ENCODE measurements around the gene PIWIL1. TPM values are rescaled to one million over a fixed set of nuclear protein-coding genes. Genes with fewer than 3 reads are reported as not detected.

The PIWIL1 gene
- total RNA-seq, 1 donor, result not detected

DNA sequence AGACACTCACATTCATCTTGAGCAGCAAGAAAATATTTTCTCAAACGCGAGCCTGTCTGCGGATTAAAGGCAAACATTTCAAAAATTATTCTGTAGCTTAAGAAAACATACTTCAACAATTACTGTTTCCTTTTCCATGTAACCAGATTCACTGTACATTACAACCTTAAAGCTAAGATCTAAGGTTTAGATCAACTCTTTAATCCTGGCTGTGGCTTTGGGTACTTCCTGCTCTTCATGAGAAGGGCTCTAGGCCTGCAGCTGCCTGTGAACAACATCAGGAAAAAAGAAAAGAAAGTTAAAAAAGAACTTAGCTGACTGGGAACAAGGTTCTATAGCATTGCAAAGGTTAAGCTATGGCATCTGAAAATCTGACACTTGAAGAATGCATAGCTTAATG is 21.4 kb upstream of the PIWIL1 start:
- Histone ChIP-seq H3K36me3 (ENCODE audit: insufficient read depth, low read length) (no peaks in the 10 kb centered on the region), H3K27ac (ENCODE audit: low read depth, low read length) (no peak overlapping the region), H3K4me2 (ENCODE audit: insufficient read depth, low read length) (no peak overlapping the region), H3K79me2 (ENCODE audit: insufficient read depth, low read length) (no peaks in the 10 kb centered on the region), H3K4me3 (ENCODE audit: insufficient read depth, low read length) (no peak overlapping the region), H3K4me1 (ENCODE audit: insufficient read depth, low read length) (no peaks in the 10 kb centered on the region), H3K9me3 (ENCODE audit: low read depth, low read length) (no peaks in the 10 kb centered on the region), H4K20me1 (ENCODE audit: insufficient read depth, low read length) (no peaks in the 10 kb centered on the region), H2AFZ (ENCODE audit: low read length) (no peak overlapping the region), H3K27me3 (ENCODE audit: insufficient read depth, low read length) (no peaks in the 10 kb centered on the region)
- TF ChIP-seq, protein P1, sequence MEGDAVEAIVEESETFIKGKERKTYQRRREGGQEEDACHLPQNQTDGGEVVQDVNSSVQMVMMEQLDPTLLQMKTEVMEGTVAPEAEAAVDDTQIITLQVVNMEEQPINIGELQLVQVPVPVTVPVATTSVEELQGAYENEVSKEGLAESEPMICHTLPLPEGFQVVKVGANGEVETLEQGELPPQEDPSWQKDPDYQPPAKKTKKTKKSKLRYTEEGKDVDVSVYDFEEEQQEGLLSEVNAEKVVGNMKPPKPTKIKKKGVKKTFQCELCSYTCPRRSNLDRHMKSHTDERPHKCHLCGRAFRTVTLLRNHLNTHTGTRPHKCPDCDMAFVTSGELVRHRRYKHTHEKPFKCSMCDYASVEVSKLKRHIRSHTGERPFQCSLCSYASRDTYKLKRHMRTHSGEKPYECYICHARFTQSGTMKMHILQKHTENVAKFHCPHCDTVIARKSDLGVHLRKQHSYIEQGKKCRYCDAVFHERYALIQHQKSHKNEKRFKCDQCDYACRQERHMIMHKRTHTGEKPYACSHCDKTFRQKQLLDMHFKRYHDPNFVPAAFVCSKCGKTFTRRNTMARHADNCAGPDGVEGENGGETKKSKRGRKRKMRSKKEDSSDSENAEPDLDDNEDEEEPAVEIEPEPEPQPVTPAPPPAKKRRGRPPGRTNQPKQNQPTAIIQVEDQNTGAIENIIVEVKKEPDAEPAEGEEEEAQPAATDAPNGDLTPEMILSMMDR (IDR thresholded peaks at IDR 0.05; ENCODE audit: extremely low read depth, low read depth, low read length), result no peak
- DNase-seq (ENCODE audit: insufficient read length, low spot score, missing footprints), result no peak

DNA sequence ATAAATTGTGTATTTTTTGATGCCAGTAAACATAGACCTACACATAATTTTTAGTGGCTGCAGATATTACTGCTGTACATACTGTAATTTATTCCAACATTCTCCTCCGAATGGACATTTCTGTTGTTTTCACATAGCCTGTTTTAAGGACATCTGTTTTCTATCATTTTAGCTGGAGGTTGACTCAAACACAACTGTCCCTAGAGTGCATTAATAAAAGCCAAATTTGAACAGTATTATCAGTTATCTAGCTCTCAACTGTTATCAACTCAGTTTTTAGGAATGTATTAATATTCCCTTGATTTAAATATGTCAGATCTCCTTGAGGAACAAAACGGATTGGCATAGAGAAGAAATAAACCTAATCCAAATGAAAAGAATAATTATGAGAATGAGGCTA is 17.2 kb upstream of the PIWIL1 start:
- TF ChIP-seq, protein P1 (IDR thresholded peaks at IDR 0.05; ENCODE audit: extremely low read depth, low read depth, low read length), result no peak
- H3K36me3 ChIP-seq (ENCODE audit: insufficient read depth, low read length), result no peaks in the 10 kb centered on the region
- H3K27ac ChIP-seq (ENCODE audit: low read depth, low read length), result no peak overlapping the region
- peaks cover 3% of the 10 kb centered on the region for H3K9me3 ChIP-seq (ENCODE audit: low read depth, low read length)
- H3K27me3 ChIP-seq (ENCODE audit: insufficient read depth, low read length), result no peaks in the 10 kb centered on the region
- no peak for DNase-seq (ENCODE audit: insufficient read length, low spot score, missing footprints)
- H3K4me3 ChIP-seq (ENCODE audit: insufficient read depth, low read length), result no peak overlapping the region
- no peaks in the 10 kb centered on the region for H4K20me1 ChIP-seq (ENCODE audit: insufficient read depth, low read length)
- no peak overlapping the region for H2AFZ ChIP-seq (ENCODE audit: low read length)
- H3K4me1 ChIP-seq (ENCODE audit: insufficient read depth, low read length), result no peaks in the 10 kb centered on the region
- no peaks in the 10 kb centered on the region for H3K79me2 ChIP-seq (ENCODE audit: insufficient read depth, low read length)
- H3K4me2 ChIP-seq (ENCODE audit: insufficient read depth, low read length), result no peak overlapping the region

DNA sequence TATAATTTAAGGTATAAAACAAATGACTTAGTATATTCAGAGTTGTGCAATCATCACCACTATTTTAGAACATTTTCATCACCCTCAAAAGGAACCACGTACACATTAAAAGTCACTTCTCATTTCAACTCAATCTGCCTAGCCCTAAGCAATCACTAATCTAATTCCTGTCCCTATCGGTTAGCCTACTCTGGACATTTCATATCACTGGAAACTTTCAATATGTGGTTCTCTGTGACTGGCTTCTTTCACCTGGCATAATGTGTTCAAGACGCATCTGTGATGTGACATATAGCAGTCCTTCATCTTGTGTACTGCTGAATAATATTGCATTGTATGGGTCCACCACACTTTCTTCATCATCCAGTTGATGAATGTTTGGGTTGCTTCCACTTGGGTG is 15.4 kb upstream of the PIWIL1 start:
- Histone ChIP-seq H3K4me3 (ENCODE audit: insufficient read depth, low read length) (no peak overlapping the region), H3K27ac (ENCODE audit: low read depth, low read length) (no peak overlapping the region), H3K27me3 (ENCODE audit: insufficient read depth, low read length) (no peaks in the 10 kb centered on the region), H2AFZ (ENCODE audit: low read length) (no peak overlapping the region), H4K20me1 (ENCODE audit: insufficient read depth, low read length) (no peaks in the 10 kb centered on the region), H3K79me2 (ENCODE audit: insufficient read depth, low read length) (no peaks in the 10 kb centered on the region), H3K4me1 (ENCODE audit: insufficient read depth, low read length) (no peaks in the 10 kb centered on the region), H3K4me2 (ENCODE audit: insufficient read depth, low read length) (no peak overlapping the region), H3K36me3 (ENCODE audit: insufficient read depth, low read length) (no peaks in the 10 kb centered on the region), H3K9me3 (ENCODE audit: low read depth, low read length) (peaks cover 3% of the 10 kb centered on the region)
- no peak for DNase-seq (ENCODE audit: insufficient read length, low spot score, missing footprints)
- TF ChIP-seq, protein P1 (IDR thresholded peaks at IDR 0.05; ENCODE audit: extremely low read depth, low read depth, low read length), result no peak

DNA sequence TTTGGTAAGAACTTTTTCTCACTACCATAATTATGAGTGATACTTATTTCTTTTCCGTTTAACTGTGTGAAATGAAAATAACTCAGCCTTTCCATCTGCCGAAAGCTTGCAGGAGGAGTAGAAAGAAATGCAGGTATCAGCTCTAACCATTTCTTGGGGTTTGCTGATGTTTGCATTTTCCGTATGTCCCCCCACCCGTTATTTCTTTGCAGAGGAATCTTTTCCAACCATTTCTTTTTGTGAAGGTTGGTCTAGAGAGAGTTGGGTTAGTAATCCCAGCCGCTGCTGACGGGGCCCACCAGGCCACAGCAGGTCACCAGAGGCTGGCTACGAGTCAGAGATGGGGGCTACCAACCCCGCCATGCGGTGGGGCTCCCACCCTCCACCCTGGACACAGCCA is 7.0 kb upstream of the PIWIL1 start:
- DNase-seq (ENCODE audit: insufficient read length, low spot score, missing footprints), result no peak
- Histone ChIP-seq H3K4me1 (ENCODE audit: insufficient read depth, low read length) (no peaks in the 10 kb centered on the region), H4K20me1 (ENCODE audit: insufficient read depth, low read length) (no peaks in the 10 kb centered on the region), H3K36me3 (ENCODE audit: insufficient read depth, low read length) (no peaks in the 10 kb centered on the region), H3K4me3 (ENCODE audit: insufficient read depth, low read length) (no peak overlapping the region), H3K9me3 (ENCODE audit: low read depth, low read length) (no peaks in the 10 kb centered on the region), H3K4me2 (ENCODE audit: insufficient read depth, low read length) (no peak overlapping the region), H3K27ac (ENCODE audit: low read depth, low read length) (no peak overlapping the region), H2AFZ (ENCODE audit: low read length) (no peak overlapping the region), H3K27me3 (ENCODE audit: insufficient read depth, low read length) (no peaks in the 10 kb centered on the region), H3K79me2 (ENCODE audit: insufficient read depth, low read length) (no peaks in the 10 kb centered on the region)
- TF ChIP-seq, protein P1 (IDR thresholded peaks at IDR 0.05; ENCODE audit: extremely low read depth, low read depth, low read length), result no peak

Data from osteoblast (primary cell).